ENCODE results near the gene ZMYND8. TPM values are rescaled to one million over a fixed set of nuclear protein-coding genes. Genes with fewer than 3 reads are reported as not detected.

ZMYND8 gene
- total RNA-seq, 1 donor from 2014 or later = 40.1 TPM

GRCh38 chr20:47227119-47227518, 129.4 kb downstream of the ZMYND8 start:
- DNase-seq = no peak
- no peak for ATAC-seq
- intact Hi-C loops (cut with micrococcal nuclease) = no loop called here

DNA sequence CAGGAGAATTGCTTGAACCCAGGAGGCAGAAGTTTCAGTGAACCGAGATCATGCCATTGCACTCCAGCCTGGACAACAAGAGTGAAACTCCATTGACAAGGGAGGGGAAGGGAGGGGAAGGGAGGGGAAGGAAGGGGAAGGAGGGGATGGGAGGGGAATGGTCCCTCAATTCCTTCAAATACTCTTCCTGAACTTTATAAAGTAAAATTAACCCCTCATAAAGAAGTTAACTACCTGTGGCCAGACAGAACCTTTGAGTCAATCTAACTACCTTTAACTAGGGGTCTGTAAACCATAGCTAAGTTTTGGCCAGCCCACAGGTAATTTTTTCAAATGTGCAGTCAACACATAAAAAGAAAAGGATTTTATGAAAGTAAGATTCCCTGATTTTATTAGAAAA, 131.0 kb downstream of the ZMYND8 start:
- ATAC-seq = no peak

GRCh38 chr20:47224857-47225256, 131.6 kb downstream of the ZMYND8 start:
- ATAC-seq = no peak
- intact Hi-C loops (cut with micrococcal nuclease) = no loop called here
- no peak for DNase-seq

More for the DNA sequence above, 131.0 kb downstream of the ZMYND8 start:
- intact Hi-C loops (cut with micrococcal nuclease) = no loop called here
- no peak for DNase-seq

DNA sequence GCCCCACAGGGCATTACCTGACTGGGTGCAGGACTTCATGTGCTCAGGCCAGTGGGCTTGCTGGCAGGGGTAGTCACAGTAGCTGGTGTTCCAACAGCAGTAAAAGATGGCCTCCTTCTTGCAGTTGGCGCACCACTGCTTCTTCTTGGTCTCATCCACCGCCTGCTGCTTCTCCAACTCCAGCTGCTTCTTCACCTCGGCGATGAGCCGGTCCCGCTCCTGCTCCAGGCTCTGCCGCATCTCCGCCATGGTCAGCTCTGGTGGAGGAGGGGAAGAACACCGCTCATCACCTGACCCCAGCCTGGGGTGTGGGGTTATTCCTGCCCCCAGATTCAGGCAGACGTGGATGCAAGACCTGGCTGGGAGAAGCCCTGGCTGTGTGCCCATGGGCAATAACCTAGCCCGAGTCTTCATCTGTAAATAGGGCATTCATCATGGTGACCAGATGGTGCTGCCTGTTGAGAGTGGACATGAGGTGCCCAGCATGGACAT, 132.2 kb downstream of the ZMYND8 start:
- DNase-seq (no peak), ATAC-seq (no peak)
- intact Hi-C loops (cut with micrococcal nuclease) = no loop called here

DNA sequence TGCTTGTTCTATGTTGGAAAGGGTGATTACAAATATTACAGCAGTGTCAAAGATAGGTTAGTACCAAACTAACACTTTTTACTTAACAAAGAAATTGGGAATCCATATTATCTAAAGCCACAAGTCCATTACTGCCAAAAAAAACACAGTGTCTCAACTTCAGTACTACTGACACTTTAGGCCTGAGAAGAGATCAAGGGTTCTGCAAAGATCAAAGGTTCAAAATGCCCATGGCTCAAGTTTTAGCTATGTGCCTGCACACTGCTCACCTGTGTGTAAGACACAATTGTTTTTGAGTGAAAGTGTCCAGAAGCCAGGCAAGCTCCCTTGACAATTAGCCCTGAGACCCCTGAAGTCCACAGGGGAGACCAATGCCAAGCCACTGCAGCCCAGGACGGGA, 132.6 kb downstream of the ZMYND8 start:
- ATAC-seq (no peak), DNase-seq (no peak)
- intact Hi-C loops (cut with micrococcal nuclease) = no loop called here

GRCh38 chr20:47222468-47223119, 133.9 kb downstream of the ZMYND8 start:
- intact Hi-C loops (cut with micrococcal nuclease) = no loop called here
- DNase-seq (no peak), ATAC-seq (no peak)

- ATAC-seq (no peak), DNase-seq (no peak)
- intact Hi-C loops (cut with micrococcal nuclease) = no loop called here
These were observed 135.4 kb downstream of the ZMYND8 start for GRCh38 chr20:47221036-47221625.

DNA sequence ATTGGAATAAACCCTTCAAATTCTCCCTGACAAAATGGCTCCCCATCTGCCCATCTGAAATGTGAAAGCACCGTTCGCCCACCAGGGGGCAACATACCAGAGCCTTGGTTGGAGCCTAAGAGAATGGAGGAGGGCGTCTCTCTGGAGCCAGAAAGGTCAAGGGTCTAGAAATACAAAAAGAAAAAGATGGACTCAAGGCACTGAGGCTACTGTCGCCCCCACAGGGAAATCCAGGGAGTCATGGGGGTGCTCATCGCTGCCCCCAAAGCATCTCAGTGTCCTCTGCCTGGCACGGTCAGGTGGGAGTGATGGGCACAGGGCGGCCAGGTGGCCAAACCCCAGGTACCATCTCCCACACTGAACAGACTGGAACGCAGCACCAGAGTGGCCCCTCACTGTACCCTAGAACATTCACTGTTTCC, 136.3 kb downstream of the ZMYND8 start:
- ATAC-seq (no peak), DNase-seq (no peak)
- intact Hi-C loops (cut with micrococcal nuclease) = no loop called here

GRCh38 chr20:47217482-47218446, 138.7 kb downstream of the ZMYND8 start:
- intact Hi-C loops (cut with micrococcal nuclease) = no loop called here
- ATAC-seq = peak; percentile 52
- no peak for DNase-seq

- ATAC-seq (no peak), DNase-seq (no peak)
- intact Hi-C loops (cut with micrococcal nuclease) = no loop called here
These were observed 139.6 kb downstream of the ZMYND8 start for GRCh38 chr20:47216819-47217410.

GRCh38 chr20:47215653-47216397, 140.7 kb downstream of the ZMYND8 start:
- intact Hi-C loops (cut with micrococcal nuclease) = no loop called here
- ATAC-seq = no peak
- DNase-seq = no peak

GRCh38 chr20:47213966-47214365, 142.5 kb downstream of the ZMYND8 start:
- DNase-seq = no peak
- peak; percentile 79 for ATAC-seq
- intact Hi-C loops (cut with micrococcal nuclease) = no loop called here

- intact Hi-C loops (cut with micrococcal nuclease) = no loop called here
- ATAC-seq (peak; percentile 69), DNase-seq (no peak)
These were observed 143.8 kb downstream of the ZMYND8 start for GRCh38 chr20:47212606-47213207.

GRCh38 chr20:47211036-47211435, 145.5 kb downstream of the ZMYND8 start:
- intact Hi-C loops (cut with micrococcal nuclease) = no loop called here
- ATAC-seq (no peak), DNase-seq (no peak)

GRCh38 chr20:47210470-47210869, 146.0 kb downstream of the ZMYND8 start:
- ATAC-seq (no peak), DNase-seq (no peak)
- intact Hi-C loops (cut with micrococcal nuclease) = no loop called here

- intact Hi-C loops (cut with micrococcal nuclease) = loop anchor here (10.0 kb wide), 1 partner anchor 175 kb away; no protein-coding TSS in a partner anchor
These were observed 146.5 kb downstream of the ZMYND8 start for GRCh38 chr20:47209982-47210381.

GRCh38 chr20:47208534-47209174, 147.8 kb downstream of the ZMYND8 start:
- DNase-seq (no peak), ATAC-seq (no peak)
- intact Hi-C loops (cut with micrococcal nuclease) = loop anchor here (10.0 kb wide), 1 partner anchor 176 kb away; no protein-coding TSS in a partner anchor

More at GRCh38 chr20:47209982-47210381, 146.5 kb downstream of the ZMYND8 start:
- ATAC-seq = no peak
- DNase-seq = no peak

Measured in left ventricle myocardium superior (tissue), 1 donor.